B cell (primary cell): ENCODE results near the gene JUP.

ENCODE experiments used
- CTCF ChIP-seq: fragments of 200-600 bp; IDR thresholded peaks from one replicate; pipeline ENCODE4 v1.8.0; 2022; ENCODE audit warnings: antibody characterized with exemption, mild to moderate bottlenecking
- EZH2 ChIP-seq: IDR thresholded peaks from 2 replicates; pipeline ENCODE4 v1.6.1; 2012; ENCODE audit warnings: borderline replicate concordance, low read depth, mild to moderate bottlenecking, moderate library complexity, low read length; ENCODE audit not compliant: insufficient read depth, poor library complexity, severe bottlenecking

GRCh38 chr17:41800601-41801373 is 14.3 kb upstream of the JUP start:
- TF ChIP-seq CTCF (no peak), EZH2 (no peak)
